ENCODE measurements around the gene RALGPS2.

Gene RALGPS2

DNA sequence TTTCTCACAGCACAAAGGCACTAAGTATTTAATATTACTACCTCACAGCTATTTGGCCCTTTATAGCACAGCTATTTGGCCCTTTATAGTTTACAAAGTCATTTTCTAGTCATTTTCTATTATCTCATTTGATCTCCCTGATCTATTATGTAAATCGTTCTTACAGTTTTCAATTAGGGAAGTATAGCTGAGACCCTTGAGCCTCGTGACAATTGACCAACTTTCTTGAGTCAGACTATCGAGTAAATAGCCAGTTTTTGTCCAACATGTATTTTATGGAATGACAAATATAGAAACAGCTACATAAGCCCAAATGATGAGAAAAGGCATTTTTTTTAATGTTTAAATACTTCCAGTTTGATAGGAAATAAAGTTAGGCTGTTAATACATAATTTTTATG lies 152.9 kb downstream of the RALGPS2 start:
- Histone ChIP-seq H4K20me1 (ENCODE audit: low read depth, low read length) (no peaks in the 10 kb centered on the region), H3K9ac (ENCODE audit: low read length) (no peak overlapping the region), H3K4me2 (ENCODE audit: low read depth, low read length, poor library complexity, severe bottlenecking) (no peak overlapping the region), H3K27ac (ENCODE audit: low read depth, low read length) (no peak overlapping the region), H3K36me3 (ENCODE audit: low read length) (peaks cover 45% of the 10 kb centered on the region), H3K27me3 (ENCODE audit: low read length) (no peaks in the 10 kb centered on the region), H3F3A (ENCODE audit: insufficient read depth) (peaks cover 18% of the 10 kb centered on the region; the same call in 1 of the 2 replicates), H3K79me2 (ENCODE audit: insufficient read depth, low read length) (no peaks in the 10 kb centered on the region), H3K4me3 (ENCODE audit: insufficient read depth, low read length, poor library complexity, severe bottlenecking) (no peak overlapping the region), H2AFZ (ENCODE audit: low read depth, low read length, severe bottlenecking) (no peak overlapping the region), H3K9me2 (replicated peaks; ENCODE audit: insufficient read depth, low read length) (no peaks in the 10 kb centered on the region), H3K9me3 (ENCODE audit: insufficient read depth, low read length) (no peaks in the 10 kb centered on the region)
- TF ChIP-seq, protein P1, sequence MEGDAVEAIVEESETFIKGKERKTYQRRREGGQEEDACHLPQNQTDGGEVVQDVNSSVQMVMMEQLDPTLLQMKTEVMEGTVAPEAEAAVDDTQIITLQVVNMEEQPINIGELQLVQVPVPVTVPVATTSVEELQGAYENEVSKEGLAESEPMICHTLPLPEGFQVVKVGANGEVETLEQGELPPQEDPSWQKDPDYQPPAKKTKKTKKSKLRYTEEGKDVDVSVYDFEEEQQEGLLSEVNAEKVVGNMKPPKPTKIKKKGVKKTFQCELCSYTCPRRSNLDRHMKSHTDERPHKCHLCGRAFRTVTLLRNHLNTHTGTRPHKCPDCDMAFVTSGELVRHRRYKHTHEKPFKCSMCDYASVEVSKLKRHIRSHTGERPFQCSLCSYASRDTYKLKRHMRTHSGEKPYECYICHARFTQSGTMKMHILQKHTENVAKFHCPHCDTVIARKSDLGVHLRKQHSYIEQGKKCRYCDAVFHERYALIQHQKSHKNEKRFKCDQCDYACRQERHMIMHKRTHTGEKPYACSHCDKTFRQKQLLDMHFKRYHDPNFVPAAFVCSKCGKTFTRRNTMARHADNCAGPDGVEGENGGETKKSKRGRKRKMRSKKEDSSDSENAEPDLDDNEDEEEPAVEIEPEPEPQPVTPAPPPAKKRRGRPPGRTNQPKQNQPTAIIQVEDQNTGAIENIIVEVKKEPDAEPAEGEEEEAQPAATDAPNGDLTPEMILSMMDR (IDR thresholded peaks at IDR 0.05; ENCODE audit: insufficient read depth, low read length, poor library complexity, severe bottlenecking) = no peak
- no peak for TF ChIP-seq EZH2phosphoT487 (conservative IDR thresholded peaks at IDR 0.05; ENCODE audit: low read length)

DNA sequence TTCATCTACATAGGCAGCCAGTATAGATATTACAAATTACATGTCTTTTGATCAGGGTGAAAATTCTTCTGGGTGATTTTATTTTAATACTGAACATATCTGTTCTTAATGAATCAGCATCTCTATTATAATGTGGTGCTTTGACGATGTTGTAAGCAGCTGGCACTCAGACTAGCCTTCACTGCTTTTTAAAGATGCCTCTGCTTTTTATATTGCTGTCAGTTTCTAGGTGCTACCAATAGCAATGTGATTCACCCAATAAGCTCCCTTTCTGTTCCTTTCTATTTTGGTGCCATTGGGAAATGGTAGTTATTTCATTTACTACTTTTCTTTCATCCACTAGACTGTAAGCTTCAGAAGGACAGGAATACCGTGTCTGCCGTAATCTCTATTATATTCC lies 156.9 kb downstream of the RALGPS2 start:
- Histone ChIP-seq H2AFZ (ENCODE audit: low read depth, low read length, severe bottlenecking) (no peak overlapping the region), H3K79me2 (ENCODE audit: insufficient read depth, low read length) (no peaks in the 10 kb centered on the region), H4K20me1 (ENCODE audit: low read depth, low read length) (no peaks in the 10 kb centered on the region), H3K4me3 (ENCODE audit: insufficient read depth, low read length, poor library complexity, severe bottlenecking) (no peak overlapping the region), H3K27me3 (ENCODE audit: low read length) (no peaks in the 10 kb centered on the region), H3K9ac (ENCODE audit: low read length) (no peak overlapping the region), H3K9me2 (replicated peaks; ENCODE audit: insufficient read depth, low read length) (no peaks in the 10 kb centered on the region), H3K36me3 (ENCODE audit: low read length) (peaks cover 66% of the 10 kb centered on the region), H3K4me2 (ENCODE audit: low read depth, low read length, poor library complexity, severe bottlenecking) (no peak overlapping the region), H3F3A (ENCODE audit: insufficient read depth) (peaks cover 23% of the 10 kb centered on the region; the same call in 1 of the 2 replicates), H3K27ac (ENCODE audit: low read depth, low read length) (no peak overlapping the region), H3K9me3 (ENCODE audit: insufficient read depth, low read length) (no peaks in the 10 kb centered on the region)
- TF ChIP-seq EZH2phosphoT487 (conservative IDR thresholded peaks at IDR 0.05; ENCODE audit: low read length) = no peak
- TF ChIP-seq, protein P1 (IDR thresholded peaks at IDR 0.05; ENCODE audit: insufficient read depth, low read length, poor library complexity, severe bottlenecking) = no peak

DNA sequence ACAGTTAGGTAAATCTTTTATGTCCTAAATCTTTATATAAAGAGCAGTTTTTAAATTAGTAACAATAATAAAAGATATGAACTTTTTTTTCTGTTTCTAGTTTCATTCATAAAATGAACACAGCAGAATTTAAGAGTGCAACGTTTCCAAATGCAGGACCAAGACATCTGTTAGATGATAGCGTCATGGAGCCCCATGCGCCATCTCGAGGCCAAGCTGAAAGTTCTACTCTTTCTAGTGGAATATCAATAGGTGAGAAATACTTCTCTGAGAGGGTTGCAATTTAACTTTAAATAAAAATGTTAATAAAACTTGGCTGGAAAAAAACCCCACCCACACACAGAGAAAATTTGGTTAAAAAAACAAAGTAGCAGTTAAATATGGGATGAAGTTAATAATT lies 160.8 kb downstream of the RALGPS2 start:
- Histone ChIP-seq H3K4me3 (ENCODE audit: insufficient read depth, low read length, poor library complexity, severe bottlenecking) (no peak overlapping the region), H3K79me2 (ENCODE audit: insufficient read depth, low read length) (no peaks in the 10 kb centered on the region), H3K9ac (ENCODE audit: low read length) (no peak overlapping the region), H3K4me2 (ENCODE audit: low read depth, low read length, poor library complexity, severe bottlenecking) (no peak overlapping the region), H3K9me2 (replicated peaks; ENCODE audit: insufficient read depth, low read length) (no peaks in the 10 kb centered on the region), H3K36me3 (ENCODE audit: low read length) (peaks cover 73% of the 10 kb centered on the region), H4K20me1 (ENCODE audit: low read depth, low read length) (no peaks in the 10 kb centered on the region; the same call in 1 of the 2 replicates), H3K27me3 (ENCODE audit: low read length) (no peaks in the 10 kb centered on the region), H3K9me3 (ENCODE audit: insufficient read depth, low read length) (no peaks in the 10 kb centered on the region), H2AFZ (ENCODE audit: low read depth, low read length, severe bottlenecking) (no peak overlapping the region), H3F3A (ENCODE audit: insufficient read depth) (peaks cover 26% of the 10 kb centered on the region; the same call in 1 of the 2 replicates), H3K27ac (ENCODE audit: low read depth, low read length) (no peak overlapping the region)
- no peak for TF ChIP-seq EZH2phosphoT487 (conservative IDR thresholded peaks at IDR 0.05; ENCODE audit: low read length)
- TF ChIP-seq, protein P1 (IDR thresholded peaks at IDR 0.05; ENCODE audit: insufficient read depth, low read length, poor library complexity, severe bottlenecking) = no peak

Measured in SU-DHL-6 (cell line).